NCI-H1092 (cell line): ENCODE results near the gene CGB8.
A peak's percentile ranks its signal among the peaks of the same experiment; 100 is the strongest.
"Not testable (repeated sequence)": the region's sequence is repeated elsewhere in the genome, so short reads cannot be mapped to it uniquely, and the experiment has no call there.

ENCODE experiments used
- DNase-seq: peaks from one replicate; lab custom pipeline; 2025; lab: John Stamatoyannopoulos, UW

Gene CGB8

GRCh38 chr19:49030323-49030722, 18.6 kb downstream of the CGB8 start:
- not testable (repeated sequence) for DNase-seq

GRCh38 chr19:49029749-49030148, 19.2 kb downstream of the CGB8 start:
- DNase-seq, result not testable (repeated sequence)

DNA sequence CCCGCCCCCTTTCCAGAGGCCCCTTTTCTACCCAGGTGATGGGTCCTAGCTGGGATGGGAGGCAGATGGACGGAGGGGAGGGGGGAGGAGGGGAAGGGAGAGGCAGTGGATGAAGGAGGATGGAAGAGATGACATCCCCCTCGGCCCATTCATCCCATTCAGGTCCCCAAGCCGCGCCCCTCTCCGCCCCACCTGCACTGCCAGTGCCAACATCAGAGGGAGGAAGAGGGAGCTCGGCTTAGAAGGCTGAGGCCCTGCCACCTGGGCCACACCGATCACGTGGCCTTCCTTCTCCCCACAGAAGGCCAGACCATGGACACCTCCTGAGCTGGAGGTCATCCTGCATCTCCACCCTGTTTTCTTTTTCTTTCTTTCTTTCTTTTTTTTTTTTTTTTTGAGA, 20.2 kb downstream of the CGB8 start:
- DNase-seq, result not testable (repeated sequence)

GRCh38 chr19:49025599-49025998, 23.3 kb downstream of the CGB8 start:
- DNase-seq, result not testable (repeated sequence)

- not testable (repeated sequence) for DNase-seq
These were observed 23.8 kb downstream of the CGB8 start for GRCh38 chr19:49025088-49025487.

DNA sequence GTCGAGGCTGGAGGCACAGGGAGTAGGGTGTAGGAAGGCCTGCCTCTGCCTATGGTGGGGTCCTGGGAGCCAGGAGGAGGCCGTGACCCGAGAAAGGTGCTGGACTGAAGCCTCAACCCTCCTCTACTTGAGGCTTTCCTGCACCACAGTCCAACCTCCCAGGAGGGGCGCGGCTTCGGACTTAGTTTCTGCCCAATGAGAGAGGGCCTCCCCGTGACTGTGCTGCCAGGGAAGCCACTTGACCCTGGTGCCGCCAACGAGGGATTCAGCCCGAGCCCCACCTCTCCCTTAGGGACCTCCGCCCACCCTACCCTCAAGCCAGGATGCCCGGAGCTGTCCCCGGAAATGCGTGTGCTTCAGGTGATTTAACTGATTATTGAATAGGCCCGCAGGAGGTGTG, 24.7 kb downstream of the CGB8 start, which contains the start of gene CGB3:
CGB3 (minus strand) TSS at position 101 of the 400 bp plus-strand sequence. CDS start 362 bp downstream, outside the sequence.
- DNase-seq, result not testable (repeated sequence)

- no peak for DNase-seq
These were observed 26.8 kb downstream of the CGB8 start for GRCh38 chr19:49022116-49022515.

GRCh38 chr19:49020931-49021895, 27.7 kb downstream of the CGB8 start:
- no peak for DNase-seq

- no peak for DNase-seq
These were observed 28.6 kb downstream of the CGB8 start for GRCh38 chr19:49020342-49020741.

DNA sequence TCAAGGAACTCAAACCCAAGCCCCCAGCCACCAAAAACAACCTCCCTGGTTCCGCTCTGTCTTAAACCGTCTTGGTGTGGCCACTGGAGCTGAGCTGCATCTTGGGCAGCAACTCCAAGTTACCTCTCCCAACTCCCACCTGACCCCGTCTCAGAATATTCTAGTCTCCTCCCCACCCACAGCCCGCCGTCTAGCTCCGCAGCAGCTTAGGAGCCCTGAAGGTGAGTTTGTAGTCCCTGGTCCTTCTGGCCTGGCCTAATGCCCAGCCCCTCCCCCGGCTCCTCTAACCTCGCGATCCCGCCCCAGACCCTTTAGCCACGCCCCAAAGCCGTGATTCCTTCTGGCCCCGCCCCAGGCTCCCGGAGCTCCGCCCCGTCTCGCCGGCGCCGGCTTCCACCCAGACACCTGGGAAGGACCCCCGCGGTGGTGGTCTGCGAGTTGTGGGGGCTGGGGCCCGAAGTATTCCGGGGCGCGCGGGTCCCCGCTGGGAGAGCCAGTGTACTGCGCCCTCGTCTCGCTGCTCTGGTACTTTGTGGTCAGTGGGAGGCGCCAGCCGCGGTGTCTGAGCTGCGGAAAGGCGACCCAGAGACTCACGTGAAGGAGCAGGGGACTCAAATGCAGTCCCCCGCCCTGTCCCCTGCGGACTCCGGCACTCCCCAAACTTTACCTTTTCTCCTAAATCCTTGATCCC, 29.5 kb downstream of the CGB8 start:
- DNase-seq, result peak; percentile 10

DNA sequence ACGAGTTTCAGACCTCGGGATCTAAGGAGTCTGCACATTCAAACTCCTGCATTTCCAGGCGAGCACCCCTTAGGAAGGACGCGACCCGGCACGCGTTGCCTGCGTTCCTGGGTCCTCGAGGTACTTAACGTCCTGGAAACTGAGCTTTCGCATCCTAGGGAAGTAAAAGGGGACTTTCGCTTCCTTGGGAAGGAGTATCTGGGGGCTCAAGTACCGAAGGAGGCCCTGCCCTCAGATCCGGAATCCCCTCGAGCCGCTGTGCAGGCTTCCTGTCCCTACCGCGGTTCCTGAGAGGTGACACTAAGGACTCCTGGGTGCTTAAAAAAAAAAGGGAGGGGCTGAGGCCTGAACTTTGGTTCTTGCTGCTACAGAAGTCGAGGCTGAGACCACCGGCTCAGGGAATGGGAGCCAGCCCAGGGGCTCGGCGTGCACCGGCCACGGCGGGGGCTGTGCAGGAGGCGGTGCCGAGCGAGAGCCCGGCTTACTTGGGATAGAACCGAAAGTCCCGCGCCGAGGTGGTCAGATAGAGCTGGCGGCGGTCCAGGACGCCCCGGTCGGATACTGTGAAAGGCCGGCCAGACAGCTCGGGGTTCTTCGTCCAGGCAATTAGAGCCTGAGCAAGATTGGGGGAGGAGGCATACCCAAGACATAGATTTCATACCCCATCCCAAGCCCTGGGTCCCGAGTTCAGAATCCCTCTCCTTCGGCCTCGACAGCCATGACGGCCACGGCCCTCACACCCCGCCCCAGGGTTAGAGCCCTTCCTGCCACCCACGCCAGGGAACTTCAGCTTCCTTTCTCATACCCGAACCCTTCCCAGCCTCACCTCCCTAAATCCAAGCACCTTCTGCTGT, 30.3 kb downstream of the CGB8 start:
- DNase-seq, result not testable (repeated sequence)

GRCh38 chr19:49017666-49018351, 31.1 kb downstream of the CGB8 start:
- DNase-seq, result no peak

DNA sequence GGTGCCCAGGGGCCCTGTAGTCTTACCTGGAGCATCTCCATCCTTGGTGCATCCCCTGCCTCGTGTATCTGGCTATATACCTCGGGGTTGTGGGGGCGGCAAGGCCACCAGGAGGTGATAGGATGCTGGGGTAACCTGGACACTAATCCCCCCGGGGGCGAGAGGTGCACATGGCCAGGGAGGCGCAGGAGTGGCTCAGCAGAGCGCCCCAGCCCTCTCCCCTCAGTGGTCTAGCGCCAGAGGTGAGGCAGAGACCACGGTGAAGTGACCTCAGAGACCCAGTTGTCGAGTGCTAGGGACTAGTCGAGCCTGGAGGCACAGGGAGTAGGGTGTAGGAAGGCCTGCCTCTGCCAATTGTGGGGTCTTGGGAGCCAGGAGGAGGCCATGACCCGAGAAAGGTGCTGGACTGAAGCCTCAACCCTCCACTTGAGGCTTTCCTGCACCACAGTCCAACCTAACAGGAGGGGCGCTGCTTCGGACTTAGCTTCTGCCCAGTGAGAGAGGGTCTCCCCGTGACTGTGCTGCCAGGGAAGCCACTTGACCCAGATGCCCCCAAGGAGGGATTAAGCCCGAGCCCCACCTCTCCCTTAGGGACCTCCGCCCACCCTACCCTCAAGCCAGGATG, 31.8 kb downstream of the CGB8 start, which contains the start of gene LHB:
LHB (minus strand) TSS at position 51 of the 625 bp plus-strand sequence; CDS start at position 41, 10 bp downstream.
- no peak for DNase-seq

DNA sequence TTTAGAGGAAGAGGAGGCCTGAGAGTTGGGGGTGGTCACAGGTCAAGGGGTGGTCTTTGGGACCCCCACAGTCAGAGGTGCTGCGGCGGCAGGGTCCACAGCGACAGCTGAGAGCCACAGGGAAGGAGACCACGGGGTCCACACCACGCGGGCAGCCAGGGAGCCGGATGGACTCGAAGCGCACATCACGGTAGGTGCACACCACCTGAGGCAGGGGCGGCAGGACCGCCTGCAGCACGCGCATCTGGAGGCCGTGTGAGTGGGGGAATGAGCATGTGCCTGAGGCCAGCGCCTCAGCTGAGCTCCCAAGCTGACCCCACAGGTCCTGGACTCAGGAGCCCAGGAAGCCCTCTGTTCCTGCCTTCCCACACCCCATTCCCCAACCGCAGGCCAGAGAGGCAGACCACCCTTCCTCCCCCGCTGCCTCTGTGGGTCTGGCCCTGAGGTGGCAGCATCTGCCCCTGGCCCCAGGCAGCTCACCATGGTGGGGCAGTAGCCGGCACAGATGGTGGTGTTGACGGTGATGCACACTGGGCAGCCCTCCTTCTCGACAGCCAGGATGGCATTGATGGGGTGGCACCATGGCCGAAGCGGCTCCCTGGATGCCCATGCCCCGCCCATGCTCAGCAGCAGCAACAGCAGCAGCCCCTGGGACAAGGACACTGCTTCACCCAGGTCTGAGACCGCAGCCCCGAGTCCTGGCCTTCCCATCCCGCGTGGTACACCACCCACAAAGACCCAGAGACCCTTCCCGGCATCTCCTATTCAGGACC, 32.7 kb downstream of the CGB8 start:
- DNase-seq, result no peak

GRCh38 chr19:49014870-49015255, 34.0 kb downstream of the CGB8 start:
- no peak for DNase-seq

GRCh38 chr19:49014123-49014869, 34.6 kb downstream of the CGB8 start:
- no peak for DNase-seq

GRCh38 chr19:49011194-49011593, 37.7 kb downstream of the CGB8 start:
- no peak for DNase-seq

DNA sequence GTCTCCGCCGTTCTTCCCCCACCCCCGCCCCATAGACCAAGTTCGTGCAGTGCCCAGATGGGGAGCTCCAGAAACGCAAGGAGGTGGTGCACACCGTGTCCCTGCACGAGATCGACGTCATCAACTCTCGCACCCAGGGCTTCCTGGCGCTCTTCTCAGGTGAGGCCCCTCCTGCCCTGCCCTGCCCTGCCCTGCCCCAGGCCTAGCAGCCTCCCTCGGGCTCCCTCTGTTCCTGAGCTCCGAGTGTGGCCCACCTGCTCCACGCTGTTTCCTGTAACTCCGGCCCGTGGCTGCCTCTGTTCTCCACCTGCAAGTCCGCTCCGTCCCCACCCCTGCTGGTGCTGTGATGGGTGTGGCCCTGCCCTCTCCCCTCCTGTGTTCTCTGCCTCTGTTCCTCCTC, 38.5 kb downstream of the CGB8 start:
- no peak for DNase-seq

- no peak for DNase-seq
These were observed 39.1 kb downstream of the CGB8 start for GRCh38 chr19:49009828-49010227.
